ENCODE results near the gene NCAPG2. TPM values are rescaled to one million over a fixed set of nuclear protein-coding genes. Genes with fewer than 3 reads are reported as not detected.

Gene NCAPG2
- polyA plus RNA-seq, 1 of the 3 experiments (the other 2 are of a cell fraction): 25.0 TPM

DNA sequence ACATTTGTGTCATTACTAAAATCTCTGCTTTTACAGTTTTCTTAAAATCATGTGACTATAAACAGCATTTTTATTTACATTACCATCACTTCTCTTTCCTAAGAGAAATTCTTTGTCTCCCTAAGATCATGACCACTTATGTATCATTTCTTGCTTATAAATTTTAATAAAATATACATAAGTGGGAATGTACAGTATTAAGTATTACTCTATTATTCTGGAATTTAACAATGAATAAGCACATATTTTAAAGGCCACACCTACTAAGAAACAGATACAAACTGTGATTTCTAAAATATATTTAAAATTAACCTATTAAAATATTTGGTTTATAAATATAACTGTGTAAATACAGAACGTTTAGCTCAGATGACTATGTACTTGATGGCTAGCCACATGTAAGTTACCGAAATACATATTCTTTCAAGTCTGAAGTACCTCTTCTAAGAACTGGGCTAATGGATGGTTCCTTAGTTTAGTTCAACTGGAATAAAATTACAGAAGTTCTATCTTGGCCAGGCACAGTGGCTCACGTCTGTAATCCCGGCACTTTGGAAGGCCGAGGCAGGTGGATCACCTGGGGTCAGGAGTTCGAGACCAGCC lies 83.7 kb downstream of the NCAPG2 start:
- H3K4me3 ChIP-seq (ENCODE audit: low read depth in 2 of 2, low read length in 1 of 2): no peak overlapping the region
- H3K79me2 ChIP-seq (ENCODE audit: insufficient read depth): no peaks in the 10 kb centered on the region
- 95% methylated on average over 6 of the region's 6 CpGs for WGBS (ENCODE audit: low lambda C conversion rate)
- H3K27me3 ChIP-seq (ENCODE audit: insufficient read depth): no peaks in the 10 kb centered on the region
- no peaks in the 10 kb centered on the region for H3F3A ChIP-seq (replicated peaks; ENCODE audit: insufficient read depth)
- CTCF ChIA-PET: interaction anchor here (1.2 kb wide), 1 partner anchor 13 kb away, joined by 3 read pairs; no protein-coding TSS in a partner anchor
- H3K9me3 ChIP-seq: no peaks in the 10 kb centered on the region
- H4K20me1 ChIP-seq (ENCODE audit: insufficient read depth): no peaks in the 10 kb centered on the region
- no peak overlapping the region for H3K4me2 ChIP-seq
- POLR2A ChIA-PET: no interaction called here
- H2AFZ ChIP-seq (ENCODE audit: low read depth): no peak overlapping the region
- H3K9me2 ChIP-seq: no peaks in the 10 kb centered on the region
- no peak for TF ChIP-seq YY1 (IDR thresholded peaks at IDR 0.05; ENCODE audit: low read depth)
- TF ChIP-seq NFIC (IDR thresholded peaks at IDR 0.05; ENCODE audit: borderline replicate concordance): no peak
- no peak for TF ChIP-seq ZBTB33 (IDR thresholded peaks at IDR 0.05; ENCODE audit: borderline replicate concordance, low read depth)
- no peak for TF ChIP-seq RFX5 (IDR thresholded peaks at IDR 0.05; ENCODE audit: low read length)
- TF ChIP-seq TEAD4 (IDR thresholded peaks at IDR 0.05; ENCODE audit: borderline replicate concordance, insufficient read depth): no peak
- TF ChIP-seq RAD21 (IDR thresholded peaks at IDR 0.05; ENCODE audit: low read length): no peak
- no peak for TF ChIP-seq USF2 (IDR thresholded peaks at IDR 0.05; ENCODE audit: borderline replicate concordance, low read depth, low read length)
- TF ChIP-seq, protein P1, sequence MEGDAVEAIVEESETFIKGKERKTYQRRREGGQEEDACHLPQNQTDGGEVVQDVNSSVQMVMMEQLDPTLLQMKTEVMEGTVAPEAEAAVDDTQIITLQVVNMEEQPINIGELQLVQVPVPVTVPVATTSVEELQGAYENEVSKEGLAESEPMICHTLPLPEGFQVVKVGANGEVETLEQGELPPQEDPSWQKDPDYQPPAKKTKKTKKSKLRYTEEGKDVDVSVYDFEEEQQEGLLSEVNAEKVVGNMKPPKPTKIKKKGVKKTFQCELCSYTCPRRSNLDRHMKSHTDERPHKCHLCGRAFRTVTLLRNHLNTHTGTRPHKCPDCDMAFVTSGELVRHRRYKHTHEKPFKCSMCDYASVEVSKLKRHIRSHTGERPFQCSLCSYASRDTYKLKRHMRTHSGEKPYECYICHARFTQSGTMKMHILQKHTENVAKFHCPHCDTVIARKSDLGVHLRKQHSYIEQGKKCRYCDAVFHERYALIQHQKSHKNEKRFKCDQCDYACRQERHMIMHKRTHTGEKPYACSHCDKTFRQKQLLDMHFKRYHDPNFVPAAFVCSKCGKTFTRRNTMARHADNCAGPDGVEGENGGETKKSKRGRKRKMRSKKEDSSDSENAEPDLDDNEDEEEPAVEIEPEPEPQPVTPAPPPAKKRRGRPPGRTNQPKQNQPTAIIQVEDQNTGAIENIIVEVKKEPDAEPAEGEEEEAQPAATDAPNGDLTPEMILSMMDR (IDR thresholded peaks at IDR 0.05): no peak
- no peak for TF ChIP-seq CHD2 (IDR thresholded peaks at IDR 0.05; ENCODE audit: low read length, partially characterized antibody)
- TF ChIP-seq, protein P2, sequence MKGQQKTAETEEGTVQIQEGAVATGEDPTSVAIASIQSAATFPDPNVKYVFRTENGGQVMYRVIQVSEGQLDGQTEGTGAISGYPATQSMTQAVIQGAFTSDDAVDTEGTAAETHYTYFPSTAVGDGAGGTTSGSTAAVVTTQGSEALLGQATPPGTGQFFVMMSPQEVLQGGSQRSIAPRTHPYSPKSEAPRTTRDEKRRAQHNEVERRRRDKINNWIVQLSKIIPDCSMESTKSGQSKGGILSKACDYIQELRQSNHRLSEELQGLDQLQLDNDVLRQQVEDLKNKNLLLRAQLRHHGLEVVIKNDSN (IDR thresholded peaks at IDR 0.05; ENCODE audit: borderline replicate concordance, low read depth): no peak
- H3K4me1 ChIP-seq (ENCODE audit: control insufficient read depth in 1 of 2, insufficient read depth in 2 of 2, low read depth in 1 of 2, low read length in 1 of 2): no peaks in the 10 kb centered on the region
- peaks cover 2 to 9% of the 10 kb centered on the region in 2 experiments for H3K36me3 ChIP-seq (replicated peaks in 1 of 2; ENCODE audit: control insufficient read depth in 1 of 2, insufficient read depth in 2 of 2, low read length in 1 of 2)
- H3K9ac ChIP-seq: no peak overlapping the region
- DNase-seq: no peak
- no peak overlapping the region for H3K27ac ChIP-seq (ENCODE audit: low read depth in 2 of 2, low read length in 1 of 2)

DNA sequence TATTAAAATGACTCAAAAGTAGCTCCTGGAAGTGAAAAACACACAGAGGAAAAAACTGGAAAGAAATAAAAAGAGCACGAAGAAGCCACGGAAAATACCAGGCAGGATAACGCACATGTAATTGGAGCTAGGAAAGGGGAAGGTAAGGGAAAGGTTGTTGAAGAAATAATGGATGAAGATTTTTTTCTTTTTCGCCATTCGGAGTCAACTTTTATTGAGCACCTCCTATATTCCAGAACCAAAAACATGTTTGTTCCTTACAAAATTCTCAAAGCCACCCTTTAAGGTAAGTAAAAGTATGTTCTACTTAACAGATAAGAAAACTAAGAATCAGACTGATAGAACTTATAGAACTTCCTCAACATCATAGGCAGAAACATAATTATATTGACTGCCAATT lies 84.2 kb downstream of the NCAPG2 start:
- WGBS (ENCODE audit: low lambda C conversion rate): 99% methylated on average over 5 of the region's 5 CpGs
- no peak overlapping the region for H3K9ac ChIP-seq
- no peak overlapping the region for H3K4me2 ChIP-seq
- no peak overlapping the region for H2AFZ ChIP-seq (ENCODE audit: low read depth)
- ChIA-PET CTCF (interaction anchor here (0.7 to 1.5 kb wide), 3 partner anchors 12 to 27 kb away, joined by 3 to 5 read pairs (median 3); no protein-coding TSS in a partner anchor), POLR2A (no interaction called here)
- H3K4me3 ChIP-seq (ENCODE audit: low read depth in 2 of 2, low read length in 1 of 2): no peak overlapping the region
- no peaks in the 10 kb centered on the region for H3K9me2 ChIP-seq
- no peaks in the 10 kb centered on the region for H3K4me1 ChIP-seq (ENCODE audit: control insufficient read depth in 1 of 2, insufficient read depth in 2 of 2, low read depth in 1 of 2, low read length in 1 of 2)
- no peaks in the 10 kb centered on the region for H4K20me1 ChIP-seq (ENCODE audit: insufficient read depth)
- H3K27ac ChIP-seq (ENCODE audit: low read depth in 2 of 2, low read length in 1 of 2): no peak overlapping the region
- no peaks in the 10 kb centered on the region for H3K79me2 ChIP-seq (ENCODE audit: insufficient read depth)
- no peak for DNase-seq
- H3K27me3 ChIP-seq (ENCODE audit: insufficient read depth): no peaks in the 10 kb centered on the region
- no peaks in the 10 kb centered on the region for H3K9me3 ChIP-seq
- peaks cover 2 to 9% of the 10 kb centered on the region in 2 experiments for H3K36me3 ChIP-seq (replicated peaks in 1 of 2; ENCODE audit: control insufficient read depth in 1 of 2, insufficient read depth in 2 of 2, low read length in 1 of 2)
- H3F3A ChIP-seq (replicated peaks; ENCODE audit: insufficient read depth): no peaks in the 10 kb centered on the region
- TF ChIP-seq, protein P2 (IDR thresholded peaks at IDR 0.05; ENCODE audit: borderline replicate concordance, low read depth): no peak
- TF ChIP-seq RAD21 (IDR thresholded peaks at IDR 0.05; ENCODE audit: low read length) (no peak), RCOR1 (IDR thresholded peaks at IDR 0.05; ENCODE audit: low read length) (no peak)

Data from SK-N-SH (cell line).